Thymus (tissue), 11 donors: ENCODE results near the gene ATP5F1A. TPM values are rescaled to one million over a fixed set of nuclear protein-coding genes. Genes with fewer than 3 reads are reported as not detected.
"Not testable (repeated sequence)": the region's sequence is repeated elsewhere in the genome, so short reads cannot be mapped to it uniquely, and the experiment has no call there.

Source experiments
- DNase-seq, 9 donors: peaks; one replicate each; pipeline ENCODE4 v3.0.0-alpha.2; 2013; ENCODE audit warnings: low spot score in 9 of 9, low read depth in 6 of 9, missing footprints in 1 of 9
- H3K27ac ChIP-seq, 2 donors: one replicate each; pipeline ENCODE4 v1.5.1; 2013; ENCODE audit warnings: control low read depth in 1 of 2, low read depth in 1 of 2, low read length in 1 of 2, mild to moderate bottlenecking in 1 of 2, moderate library complexity in 1 of 2
- H3K27me3 ChIP-seq, 2 donors: one replicate each; pipeline ENCODE4 v1.5.1; 2013; ENCODE audit warnings: low read length in 1 of 2; ENCODE audit not compliant: control insufficient read depth in 2 of 2, insufficient read depth in 1 of 2
- H3K36me3 ChIP-seq, 2 donors: one replicate each; pipeline ENCODE4 v1.5.1; 2013; ENCODE audit warnings: low read length in 1 of 2, mild to moderate bottlenecking in 1 of 2, moderate library complexity in 1 of 2; ENCODE audit not compliant: control insufficient read depth in 2 of 2, insufficient read depth in 2 of 2
- H3K4me1 ChIP-seq, 2 donors: one replicate each; pipeline ENCODE4 v1.5.1; 2013; ENCODE audit warnings: low read length in 2 of 2; ENCODE audit not compliant: control insufficient read depth in 2 of 2, insufficient read depth in 2 of 2
- H3K4me3 ChIP-seq, 2 donors: one replicate each; pipeline ENCODE4 v1.5.1; 2013; ENCODE audit warnings: low read length in 2 of 2, control low read depth in 1 of 2, mild to moderate bottlenecking in 1 of 2
- H3K9me3 ChIP-seq, 2 donors: one replicate each; pipeline ENCODE4 v1.5.1; 2013; ENCODE audit warnings: low read length in 1 of 2, mild to moderate bottlenecking in 1 of 2; ENCODE audit not compliant: control insufficient read depth in 2 of 2, insufficient read depth in 1 of 2
- WGBS: extraction: QIAGEN DNeasy Blood & Tissue Kit; methylation state at CpG from one replicate; pipeline ENCODE4 v1.1.7; 2013; 5-methylcytosine and 5-hydroxymethylcytosine counted together
- polyA plus RNA-seq: library from polyadenylated mRNA; stranded (reverse); fragments of 200-250 nt; gene quantifications from one replicate; pipeline ENCODE4 v1.2.3, GENCODE V29; 2013
- total RNA-seq: library from RNA; stranded (reverse); fragments of 120-200 nt; gene quantifications from one replicate; pipeline ENCODE4 v1.2.4, GENCODE V29; 2013
- donor health status: healthy.

The ATP5F1A gene
- total and polyA plus RNA-seq, 2 donors: 272 to 583 TPM

GRCh38 chr18:46095532-46095931 is 2.6 kb downstream of the ATP5F1A start:
- 99% methylated on average over 10 of the region's 10 CpGs for WGBS
- Histone ChIP-seq H3K4me1 (peaks cover 15 to 16% of the 10 kb centered on the region in 2 donors), H3K27me3 (no peaks in the 10 kb centered on the region), H3K4me3 (no peak overlapping the region), H3K9me3 (no peaks in the 10 kb centered on the region), H3K27ac (no peak overlapping the region), H3K36me3 (peaks cover 25 to 42% of the 10 kb centered on the region in 2 donors)
- no peak for DNase-seq

DNA sequence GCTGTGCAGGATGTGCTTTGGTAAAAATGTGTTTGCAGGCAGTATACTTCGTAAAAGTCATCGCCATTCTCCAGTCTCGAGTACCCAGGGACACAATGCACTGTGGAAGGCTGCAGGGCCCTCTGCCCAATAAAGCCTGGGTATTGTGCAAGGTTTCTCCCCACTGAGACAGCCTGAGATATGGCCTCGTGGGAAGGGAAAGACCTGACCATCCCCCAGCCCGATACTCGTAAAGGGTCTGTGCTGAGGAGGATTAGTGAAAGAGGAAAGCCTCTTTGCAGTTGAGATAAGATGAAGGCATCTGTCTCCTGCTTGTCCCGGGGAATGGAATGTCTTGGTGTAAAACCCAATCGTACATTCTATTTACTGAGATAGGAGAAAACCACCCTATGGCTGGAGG is 9.6 kb downstream of the ATP5F1A start:
- H3K36me3 ChIP-seq: peaks cover 68 to 93% of the 10 kb centered on the region in 2 donors
- not testable (repeated sequence) for H3K4me3 ChIP-seq, H3K27me3 ChIP-seq, H3K27ac ChIP-seq, H3K4me1 ChIP-seq, DNase-seq, H3K9me3 ChIP-seq
- 96% methylated on average over 8 of the region's 8 CpGs for WGBS

GRCh38 chr18:46084431-46084830 is 13.7 kb downstream of the ATP5F1A start:
- Histone ChIP-seq H3K27me3 (no peaks in the 10 kb centered on the region), H3K36me3 (peaks cover 58 to 89% of the 10 kb centered on the region in 2 donors), H3K9me3 (peaks cover under 1 to 1% of the 10 kb centered on the region in 2 donors), H3K27ac (no peak overlapping the region), H3K4me1 (no peaks in the 10 kb centered on the region), H3K4me3 (no peak overlapping the region)
- 99% methylated on average over 2 of the region's 2 CpGs for WGBS
- DNase-seq: no peak

GRCh38 chr18:46080156-46080555 is 17.9 kb downstream of the ATP5F1A start:
- peaks cover 35 to 57% of the 10 kb centered on the region in 2 donors for H3K36me3 ChIP-seq
- no peak overlapping the region for H3K4me3 ChIP-seq
- WGBS: 99% methylated on average over 1 of the region's 1 CpG
- DNase-seq: no peak
- no peaks in the 10 kb centered on the region for H3K4me1 ChIP-seq
- H3K27me3 ChIP-seq: no peaks in the 10 kb centered on the region
- no peak overlapping the region for H3K27ac ChIP-seq
- no peaks in the 10 kb centered on the region for H3K9me3 ChIP-seq

GRCh38 chr18:46079336-46079735 is 18.8 kb downstream of the ATP5F1A start:
- peaks cover 28 to 49% of the 10 kb centered on the region in 2 donors for H3K36me3 ChIP-seq
- no peaks in the 10 kb centered on the region for H3K27me3 ChIP-seq
- no peak overlapping the region for H3K27ac ChIP-seq
- H3K4me1 ChIP-seq: no peaks in the 10 kb centered on the region
- DNase-seq: no peak
- H3K4me3 ChIP-seq: no peak overlapping the region
- no peaks in the 10 kb centered on the region for H3K9me3 ChIP-seq

DNA sequence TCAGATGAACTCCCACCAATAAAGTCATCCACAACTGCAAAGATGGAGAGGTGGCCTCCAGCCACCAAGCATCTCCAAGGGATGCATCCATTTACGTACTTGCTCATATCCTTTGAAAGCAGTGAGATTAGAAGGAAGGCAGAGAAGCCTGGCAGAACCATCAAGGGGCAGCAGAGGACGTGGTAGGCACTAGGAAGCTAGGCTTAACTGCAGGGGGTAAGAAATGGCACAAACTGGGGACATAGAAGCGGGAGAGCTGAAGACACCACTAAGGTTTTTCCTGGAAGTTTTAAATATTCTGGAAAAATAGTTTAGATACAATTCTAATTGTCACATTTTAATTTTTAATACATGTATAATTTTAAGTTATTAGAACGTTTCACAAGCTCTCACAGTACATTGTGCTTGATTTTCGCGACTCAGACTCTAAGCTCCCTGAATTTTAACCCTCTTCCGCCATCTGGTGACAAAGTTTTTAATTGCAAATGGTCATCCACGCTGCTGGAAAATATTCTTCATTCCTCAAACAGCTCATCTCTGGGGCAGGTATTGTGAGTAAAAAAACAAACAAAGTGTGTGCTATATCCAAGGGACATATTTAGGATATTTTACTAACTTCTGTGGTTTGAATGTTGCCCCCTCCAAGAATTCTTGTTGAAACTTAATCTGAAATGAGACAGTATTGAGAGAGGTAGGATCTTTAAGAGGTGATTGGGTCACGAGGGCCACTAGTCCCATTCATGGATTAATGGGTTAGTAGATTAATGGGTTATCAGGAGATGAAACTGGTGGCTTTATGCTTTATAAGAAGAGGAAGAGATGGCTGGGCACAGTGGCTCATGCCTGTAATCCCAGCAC is 24.4 kb downstream of the ATP5F1A start:
- Histone ChIP-seq H3K4me3 (no peak overlapping the region), H3K4me1 (peaks cover 5 to 29% of the 10 kb centered on the region in 2 donors), H3K27ac (no peak overlapping the region), H3K27me3 (peaks cover 0 to 15% of the 10 kb centered on the region in 2 donors), H3K9me3 (no peaks in the 10 kb centered on the region), H3K36me3 (peaks cover 6 to 8% of the 10 kb centered on the region in 2 donors)
- peak in 7 of 9 donors; percentile 56 to 88 (median 74) for DNase-seq
- 35% methylated on average over 9 of the region's 9 CpGs for WGBS

GRCh38 chr18:46072959-46073358 is 25.1 kb downstream of the ATP5F1A start:
- H3K27me3 ChIP-seq: peaks cover 0 to 15% of the 10 kb centered on the region in 2 donors
- peaks cover 6 to 7% of the 10 kb centered on the region in 2 donors for H3K36me3 ChIP-seq
- H3K27ac ChIP-seq: no peak overlapping the region
- no peak for DNase-seq
- no peaks in the 10 kb centered on the region for H3K9me3 ChIP-seq
- WGBS: 97% methylated on average over 3 of the region's 3 CpGs
- H3K4me1 ChIP-seq: peaks cover 5 to 29% of the 10 kb centered on the region in 2 donors
- H3K4me3 ChIP-seq: no peak overlapping the region

DNA sequence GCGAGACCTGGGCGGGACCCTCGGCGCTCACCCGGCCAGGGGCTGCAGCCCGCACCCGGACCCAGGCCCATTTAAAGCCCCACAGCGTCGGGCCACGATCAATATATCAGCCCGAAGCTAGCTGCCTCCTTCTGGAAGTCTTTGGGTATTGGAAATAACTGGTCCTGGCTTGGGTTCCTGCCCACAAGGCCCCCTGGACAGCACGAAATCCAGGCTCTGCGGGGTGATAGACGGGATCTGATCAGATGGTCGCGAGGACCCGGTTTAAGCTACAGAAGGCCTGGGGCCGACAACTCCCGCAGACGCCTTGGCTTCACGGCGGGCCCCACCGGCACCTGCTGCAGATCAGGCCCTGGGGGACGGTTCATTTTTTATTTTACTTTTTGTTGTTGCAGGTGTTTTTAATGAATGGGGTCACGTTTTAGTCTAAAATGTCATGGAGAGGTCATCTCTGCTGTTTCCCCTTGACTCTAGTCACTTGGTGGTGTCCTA is 25.7 kb downstream of the ATP5F1A start:
- H3K4me1 ChIP-seq: peaks cover 5 to 29% of the 10 kb centered on the region in 2 donors
- DNase-seq: no peak
- WGBS: 39% methylated on average over 25 of the region's 25 CpGs
- H3K36me3 ChIP-seq: peaks cover under 1 to 1% of the 10 kb centered on the region in 2 donors
- H3K27me3 ChIP-seq: peaks cover 0 to 15% of the 10 kb centered on the region in 2 donors
- peak overlapping the region; percentile 44 to 58 for H3K4me3 ChIP-seq
- no peaks in the 10 kb centered on the region for H3K9me3 ChIP-seq
- no peak overlapping the region for H3K27ac ChIP-seq

DNA sequence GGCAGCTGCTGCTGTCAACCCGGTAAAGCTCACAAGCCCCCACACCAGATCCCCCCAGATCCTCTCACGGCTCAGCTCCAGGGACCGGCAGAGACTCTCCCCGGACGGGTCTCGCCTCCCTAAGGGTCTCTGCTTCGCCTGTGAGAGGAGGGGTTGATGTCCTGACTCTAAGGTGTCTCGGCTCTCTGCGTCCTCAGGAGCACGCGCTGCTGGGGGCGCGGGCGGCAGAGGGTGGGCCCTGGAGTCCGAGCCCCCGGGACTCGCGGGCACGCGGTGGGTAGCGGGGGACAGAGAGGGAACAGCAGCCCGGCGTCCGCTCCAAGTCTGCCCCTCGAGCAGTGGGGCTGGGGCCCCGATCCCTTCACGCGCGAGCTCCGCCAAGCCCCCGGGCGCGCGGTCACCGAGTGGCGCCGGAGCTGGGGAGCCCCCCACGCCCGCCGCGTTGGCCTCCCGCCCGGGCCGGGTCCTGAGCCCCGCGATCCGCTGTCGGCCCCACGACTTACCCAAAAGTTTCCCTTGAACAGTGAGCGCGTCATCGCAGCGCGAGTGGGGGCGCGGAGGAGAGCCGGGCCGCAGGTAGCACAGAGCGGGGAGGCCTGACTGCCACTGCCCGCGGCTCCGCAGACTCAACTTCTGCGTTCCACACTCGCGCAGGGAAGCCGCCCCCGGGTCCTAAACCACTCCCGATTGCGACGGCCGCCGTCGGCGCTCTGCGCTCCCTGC is 26.3 kb downstream of the ATP5F1A start, which contains the start of gene PSTPIP2:
TSS of gene PSTPIP2 (minus strand) at position 608 of the 723 bp plus-strand sequence. CDS start at position 536, 72 bp downstream.
- Histone ChIP-seq H3K36me3 (no peaks in the 10 kb centered on the region), H3K4me3 (peak within 1 kb of the TSS; percentile 44 to 58), H3K27me3 (peaks cover 0 to 15% of the 10 kb centered on the region in 2 donors), H3K4me1 (peaks cover 5 to 29% of the 10 kb centered on the region in 2 donors), H3K9me3 (no peaks in the 10 kb centered on the region), H3K27ac (no peak within 1 kb of the TSS)
- under 1% methylated on average over 75 of the region's 75 CpGs for WGBS
- peak in 6 of 9 donors; percentile 38 to 76 (median 54) for DNase-seq
